Spleen (tissue), 11 donors: ENCODE measurements around the gene CST7. TPM values are rescaled to one million over a fixed set of nuclear protein-coding genes. Genes with fewer than 3 reads are reported as not detected.

Experiments used
- DNase-seq: peaks from one replicate; pipeline ENCODE4 v3.0.0-alpha.2; 2020
- H3K27ac ChIP-seq, 8 donors: fragments of 200-600 bp; sonication (generic) in 7 of 8; 1 replicate in 4 of 8; 2 replicates in 4 of 8; pipeline versions ENCODE4 v1.5.0 to v1.8.0; 2016 to 2021; ENCODE audit warnings: inconsistent platforms in 4 of 8, mild to moderate bottlenecking in 4 of 8, moderate library complexity in 1 of 8
- H3K27me3 ChIP-seq, 7 donors: fragments of 200-600 bp; sonication (generic) in 6 of 7; replicated peaks in 1 of 7; 1 replicate in 4 of 7; 2 replicates in 3 of 7; pipeline versions ENCODE4 v1.5.0 to v1.8.0; 2016 to 2021; ENCODE audit warnings: inconsistent platforms in 3 of 7, mild to moderate bottlenecking in 1 of 7
- H3K36me3 ChIP-seq, 6 donors: fragments of 200-600 bp; sonication (generic) in 5 of 6; 1 replicate in 4 of 6; 2 replicates in 2 of 6; pipeline versions ENCODE4 v1.5.0 to v1.8.0; 2016 to 2021; ENCODE audit warnings: inconsistent platforms in 2 of 6
- H3K4me1 ChIP-seq, 6 donors: fragments of 200-600 bp; sonication (generic) in 5 of 6; 1 replicate in 3 of 6; 2 replicates in 3 of 6; pipeline versions ENCODE4 v1.5.0 to v1.8.0; 2016 to 2021; ENCODE audit warnings: inconsistent platforms in 3 of 6
- H3K4me3 ChIP-seq, 8 donors: fragments of 200-600 bp; sonication (generic) in 7 of 8; 1 replicate in 4 of 8; 2 replicates in 4 of 8; pipeline versions ENCODE4 v1.5.0 to v1.8.0; 2016 to 2021; ENCODE audit warnings: inconsistent platforms in 4 of 8, mild to moderate bottlenecking in 4 of 8, moderate library complexity in 2 of 8
- H3K9me3 ChIP-seq, 8 donors: fragments of 200-600 bp; sonication (generic) in 7 of 8; 1 replicate in 4 of 8; 2 replicates in 4 of 8; pipeline versions ENCODE4 v1.5.0 to v1.8.0; 2016 to 2021; ENCODE audit warnings: inconsistent platforms in 4 of 8
- CTCF ChIP-seq, 11 experiments: fragments of 200-600 bp in 7 of 11; fragments of 450-650 bp in 4 of 11; sonication (generic) in 4 of 11; IDR thresholded peaks in 8 of 11; conservative IDR thresholded peaks in 3 of 11; 1 replicate in 7 of 11; 2 replicates in 4 of 11; pipeline versions ENCODE4 v1.4.0 to v1.8.0; 2016 to 2021; ENCODE audit warnings: antibody characterized with exemption in 11 of 11, inconsistent platforms in 4 of 11, mild to moderate bottlenecking in 1 of 11
- POLR2A ChIP-seq, 3 donors: fragments of 450-650 bp; IDR thresholded peaks; one replicate each; pipeline ENCODE4 v1.5.1; 2017; ENCODE audit warnings: antibody characterized with exemption in 3 of 3, mild to moderate bottlenecking in 1 of 3
- POLR2AphosphoS5 ChIP-seq, 3 donors: sonication (generic); formaldehyde crosslinking; IDR thresholded peaks; one replicate each; pipeline ENCODE4 v1.5.1; 2017; ENCODE audit warnings: antibody characterized with exemption in 3 of 3
- WGBS, 5 donors: extraction: QIAGEN DNeasy Blood & Tissue Kit in 3 of 5; methylation state at CpG; one replicate each; pipeline versions ENCODE4 v1.1.5 to v1.1.7; 2013 to 2018; 5-methylcytosine and 5-hydroxymethylcytosine counted together
- intact Hi-C: fragments of 100-400 bp; cut with DNase I; formaldehyde crosslinking; loops from one replicate; pipeline ENCODE4 v1.15.0; 2023; ENCODE audit warnings: low total_unique reads
- polyA plus RNA-seq, 3 donors: library from polyadenylated mRNA; stranded (reverse); fragments of 200-250 nt; gene quantifications; one replicate each; pipeline ENCODE4 v1.2.1, GENCODE V29; 2013
- total RNA-seq, 7 donors: library from RNA; depleted of rRNA in 3 of 7; stranded (reverse); fragments of >200 nt in 3 of 7; fragmentation: NEBNext Ultra II Directional in 4 of 7; extraction: Animal tissue kit (Norgen Biotek cat#: 25700) in 4 of 7; gene quantifications; one replicate each; pipeline versions ENCODE4 v1.1.0 to v1.2.1, GENCODE V29; 2016 to 2021
- donor health status: healthy with polysubstance abuse.
- donor health status: DM: no; HTN: no; CAD: no; lungs with moderate emphysema.
- donor health status: DM: no; HTN: no; CAD: no.
- donor health status: Bipolar disorder and iron deficiency.
- donor health status: healthy.
- donor health status: DM: no; HTN: no; CAD: no.
- donor health status: DM: yes; HTN: yes; CAD: no.

Gene CST7
- total and polyA plus RNA-seq, 10 donors: 23.1 to 298 (median 63.8) TPM

GRCh38 chr20:24934716-24935115, 14.4 kb upstream of the CST7 start:
- Histone ChIP-seq H3K9me3 (peaks cover 0 to 10% (median 0%) of the 10 kb centered on the region in 8 donors), H3K4me1 (peaks cover 0 to 34% (median 8%) of the 10 kb centered on the region in 6 donors), H3K27ac (no peak overlapping the region), H3K27me3 (no peaks in the 10 kb centered on the region), H3K36me3 (no peaks in the 10 kb centered on the region), H3K4me3 (no peak overlapping the region)
- no peak for TF ChIP-seq POLR2A (IDR thresholded peaks at IDR 0.05)
- no peak for TF ChIP-seq POLR2AphosphoS5 (IDR thresholded peaks at IDR 0.05)
- no peak for TF ChIP-seq CTCF (IDR thresholded peaks at IDR 0.05 in 8 of 11, conservative IDR thresholded peaks at IDR 0.05 in 3 of 11)
- WGBS, 5 donors: 65 to 81% (median 75%) methylated on average over 3 of the region's 3 CpGs
- DNase-seq: no peak
- intact Hi-C loops: no loop called here

- intact Hi-C loops: no loop called here
- WGBS, 5 donors: 74 to 85% (median 80%) methylated on average over 3 of the region's 3 CpGs
- H3K27me3 ChIP-seq: no peaks in the 10 kb centered on the region
- peaks cover 0 to 31% (median 7%) of the 10 kb centered on the region in 6 donors for H3K4me1 ChIP-seq
- no peak overlapping the region for H3K4me3 ChIP-seq
- TF ChIP-seq POLR2A (IDR thresholded peaks at IDR 0.05) (no peak), CTCF (IDR thresholded peaks at IDR 0.05 in 8 of 11, conservative IDR thresholded peaks at IDR 0.05 in 3 of 11) (no peak), POLR2AphosphoS5 (IDR thresholded peaks at IDR 0.05) (no peak)
- H3K27ac ChIP-seq: no peak overlapping the region
- no peaks in the 10 kb centered on the region for H3K36me3 ChIP-seq
- H3K9me3 ChIP-seq: peaks cover 0 to 10% (median 0%) of the 10 kb centered on the region in 8 donors
- DNase-seq: peak; percentile 44
Measured at GRCh38 chr20:24935140-24935539, 13.9 kb upstream of the CST7 start.

- TF ChIP-seq CTCF (IDR thresholded peaks at IDR 0.05 in 8 of 11, conservative IDR thresholded peaks at IDR 0.05 in 3 of 11) (no peak), POLR2AphosphoS5 (IDR thresholded peaks at IDR 0.05) (no peak), POLR2A (IDR thresholded peaks at IDR 0.05) (no peak)
- peaks cover 0 to 23% (median 6%) of the 10 kb centered on the region in 6 donors for H3K4me1 ChIP-seq
- 71 to 89% (median 84%) methylated on average over 3 to 4 of the region's 4 CpGs for WGBS, 5 donors
- H3K9me3 ChIP-seq: peaks cover 0 to 17% (median 4%) of the 10 kb centered on the region in 8 donors
- no peak overlapping the region for H3K4me3 ChIP-seq
- intact Hi-C loops: no loop called here
- no peak overlapping the region for H3K27ac ChIP-seq
- no peaks in the 10 kb centered on the region for H3K27me3 ChIP-seq
- no peaks in the 10 kb centered on the region for H3K36me3 ChIP-seq
- peak; percentile 28 for DNase-seq
Measured at GRCh38 chr20:24935766-24936525, 13.1 kb upstream of the CST7 start.
